ENCODE results near the gene NAPA.

DNA sequence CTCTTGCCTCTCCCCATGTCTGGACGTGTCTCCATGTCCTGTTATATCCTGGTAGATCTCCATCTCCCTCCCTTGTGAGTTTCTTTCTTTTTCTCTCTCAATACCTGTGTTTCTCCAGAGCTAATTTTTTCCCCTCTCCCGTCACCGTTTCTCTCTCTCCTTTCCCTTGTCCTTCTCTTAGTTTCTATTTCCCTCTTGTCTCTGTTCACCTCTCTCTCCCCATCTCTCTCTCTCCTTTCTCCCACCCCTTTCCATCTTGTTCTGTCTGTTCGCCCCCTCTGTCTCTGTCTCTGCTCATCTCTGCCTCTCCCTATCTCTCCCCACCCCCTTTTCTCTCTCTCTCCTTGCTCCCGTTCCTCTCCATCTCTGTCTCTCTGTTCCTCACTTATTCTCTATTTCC is 56.2 kb downstream of the NAPA start:
- TF ChIP-seq CTCF (conservative IDR thresholded peaks at IDR 0.05; ENCODE audit: low read length): no peak
- no peak for TF ChIP-seq EZH2phosphoT487 (IDR thresholded peaks at IDR 0.05; ENCODE audit: borderline replicate concordance)

Measured in Loucy (cell line).